Measurements from ENCODE around the gene CSGALNACT2.
"Not testable (repeated sequence)": the region's sequence is repeated elsewhere in the genome, so short reads cannot be mapped to it uniquely, and the experiment has no call there.

CSGALNACT2 gene

DNA sequence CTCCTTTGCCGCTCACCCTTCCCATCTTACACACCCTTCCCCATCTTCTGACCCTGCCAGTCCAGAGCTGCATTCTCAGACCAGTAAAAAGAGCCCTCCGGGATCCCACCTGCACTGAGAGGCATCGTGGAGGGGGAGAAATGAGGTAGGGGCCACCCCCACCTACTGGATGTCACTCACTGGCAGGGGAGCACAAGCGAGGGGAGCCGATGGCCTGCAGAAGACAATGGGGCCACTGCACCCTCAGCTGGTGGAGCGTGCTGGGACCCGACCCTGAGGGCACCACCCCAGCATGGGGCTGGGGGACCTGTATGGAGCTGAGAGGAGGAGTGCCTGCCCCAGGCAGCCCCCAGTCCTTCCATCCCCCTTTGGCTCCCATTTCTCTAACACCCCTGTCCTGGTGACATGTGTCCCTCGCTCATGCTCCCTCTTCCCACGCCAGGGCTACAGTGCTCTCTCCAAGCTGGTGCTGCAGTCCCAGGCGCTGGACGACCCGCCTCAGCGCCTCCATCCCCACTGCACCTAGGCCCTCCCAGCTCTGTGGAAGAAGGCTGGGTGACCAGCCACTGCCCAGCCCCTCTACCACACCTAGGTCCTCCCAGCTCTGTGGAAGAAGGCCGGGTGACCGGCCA is 78.8 kb downstream of the CSGALNACT2 start:
- no peak for DNase-seq (ENCODE audit: low read depth)

GRCh38 chr10:43217563-43218205 is 79.4 kb downstream of the CSGALNACT2 start:
- DNase-seq (ENCODE audit: low read depth) = no peak

GRCh38 chr10:43218206-43218950 is 80.1 kb downstream of the CSGALNACT2 start:
- no peak for DNase-seq (ENCODE audit: low read depth)

- DNase-seq (ENCODE audit: low read depth) = no peak
These were observed 80.9 kb downstream of the CSGALNACT2 start for GRCh38 chr10:43218951-43219837.

DNA sequence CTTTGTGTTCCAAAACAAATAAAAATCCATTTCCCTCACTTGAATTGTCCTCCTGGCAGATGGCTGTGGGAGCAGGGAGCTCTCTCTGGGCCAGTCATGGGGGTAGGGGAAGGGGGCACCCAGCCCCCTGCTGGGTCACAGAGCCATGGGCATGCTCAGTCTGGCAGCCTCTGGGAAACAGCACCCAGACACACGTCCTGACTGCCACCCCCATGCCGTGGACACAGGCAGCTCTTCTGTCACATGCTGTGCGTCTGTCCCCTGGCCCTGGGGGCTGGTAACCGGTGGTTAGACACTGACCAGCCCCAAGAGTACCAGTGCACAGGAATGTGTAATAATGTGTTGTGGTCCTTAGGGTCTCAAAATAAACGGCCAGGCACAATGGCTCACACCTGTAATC is 81.6 kb downstream of the CSGALNACT2 start:
- DNase-seq (ENCODE audit: low read depth) = no peak

GRCh38 chr10:43220251-43220650 is 82.0 kb downstream of the CSGALNACT2 start:
- DNase-seq (ENCODE audit: low read depth) = not testable (repeated sequence)

DNA sequence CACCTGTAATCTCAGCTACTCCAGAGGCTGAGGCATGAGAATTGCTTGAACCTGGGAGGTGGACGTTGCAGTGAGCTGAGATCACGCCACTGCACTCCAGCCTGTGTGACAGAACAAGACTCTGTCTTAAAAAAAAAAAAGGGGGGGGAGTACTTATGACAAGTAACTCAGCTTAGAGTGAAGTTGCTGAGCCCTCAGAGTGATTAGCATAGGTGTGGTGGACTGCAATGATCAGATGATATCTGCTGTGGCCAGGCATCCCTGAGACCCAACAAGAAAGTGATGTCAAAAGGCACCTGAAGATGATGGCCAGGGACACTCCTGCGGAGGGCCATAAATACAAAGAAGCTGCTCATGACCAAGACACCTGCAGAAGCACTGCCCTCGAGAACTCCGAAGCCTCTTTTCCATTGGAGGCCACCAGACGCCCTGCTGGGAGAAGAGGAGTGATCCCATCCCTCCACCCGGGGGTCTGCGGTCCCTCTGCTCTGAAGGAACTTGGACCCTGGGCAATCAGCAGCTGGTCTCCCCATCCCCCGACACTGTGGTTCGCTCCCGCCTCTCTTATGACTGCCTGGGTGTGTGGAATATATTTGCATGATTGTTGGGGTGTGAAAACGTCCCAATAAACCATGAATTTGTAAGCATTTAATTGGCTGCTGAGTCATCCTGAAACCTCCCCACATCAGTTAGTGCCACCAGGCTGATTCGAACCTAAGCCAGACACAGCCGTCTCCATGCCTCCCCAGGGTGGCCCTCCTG is 82.6 kb downstream of the CSGALNACT2 start:
- no peak for DNase-seq (ENCODE audit: low read depth)

DNA sequence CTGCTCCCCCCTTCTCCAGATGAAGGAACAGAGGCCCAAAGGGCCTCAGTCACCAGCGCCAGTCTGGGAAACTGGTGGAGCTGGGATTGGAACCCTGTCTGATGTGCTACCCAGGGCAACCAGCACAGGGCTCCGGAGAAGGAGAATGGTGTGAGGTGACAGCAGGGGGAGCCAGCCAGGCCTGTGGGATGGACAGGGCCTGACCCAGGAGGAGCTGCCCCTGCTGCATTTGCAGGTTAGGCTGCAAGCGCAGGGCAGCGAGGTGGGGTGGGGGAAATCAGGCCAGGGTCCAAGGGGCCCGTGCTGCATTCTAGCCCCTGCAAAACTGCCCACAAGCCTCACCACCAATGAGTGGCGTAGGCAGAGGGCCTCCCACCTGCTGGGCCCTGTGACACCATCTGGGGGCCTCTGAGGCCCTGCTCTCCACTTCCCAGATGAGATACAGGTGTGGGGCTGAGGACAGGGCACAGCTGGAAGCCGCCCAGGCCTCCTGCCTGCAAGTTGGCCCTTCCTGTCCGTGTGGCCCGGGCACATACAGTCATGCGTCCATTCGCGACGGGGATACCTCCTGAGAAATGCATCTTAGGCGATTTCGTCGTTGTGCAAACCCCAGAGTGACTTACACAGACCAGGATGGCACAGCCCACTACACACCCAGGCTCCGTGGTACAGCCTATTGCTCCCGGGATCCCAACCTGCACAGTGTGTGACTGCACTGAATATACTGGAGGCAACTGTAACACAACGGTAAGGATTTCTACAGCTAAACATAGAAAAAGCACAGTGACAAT is 83.4 kb downstream of the CSGALNACT2 start:
- DNase-seq (ENCODE audit: low read depth) = no peak

- DNase-seq (ENCODE audit: low read depth) = no peak
These were observed 84.0 kb downstream of the CSGALNACT2 start for GRCh38 chr10:43222210-43222720.

DNA sequence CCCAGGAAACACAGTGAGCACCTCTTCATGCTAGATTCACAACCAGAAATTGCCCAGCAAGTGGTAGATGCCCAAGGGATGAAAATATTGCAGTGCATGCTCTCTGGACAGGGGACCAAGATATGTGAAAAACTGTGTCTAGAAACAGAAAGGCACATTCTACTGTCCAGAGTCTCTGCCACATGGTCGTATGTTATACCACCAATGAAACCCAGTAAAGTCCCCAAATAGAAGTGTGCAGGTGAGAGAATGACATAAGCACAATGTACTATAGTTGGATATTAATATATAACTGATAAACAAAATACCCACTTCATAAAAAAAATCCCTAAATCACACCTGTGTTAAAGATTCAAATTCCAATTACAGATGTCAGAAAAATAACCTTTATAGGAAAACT is 84.8 kb downstream of the CSGALNACT2 start:
- no peak for DNase-seq (ENCODE audit: low read depth)

GRCh38 chr10:43224321-43224720 is 86.1 kb downstream of the CSGALNACT2 start:
- DNase-seq (ENCODE audit: low read depth) = no peak

DNA sequence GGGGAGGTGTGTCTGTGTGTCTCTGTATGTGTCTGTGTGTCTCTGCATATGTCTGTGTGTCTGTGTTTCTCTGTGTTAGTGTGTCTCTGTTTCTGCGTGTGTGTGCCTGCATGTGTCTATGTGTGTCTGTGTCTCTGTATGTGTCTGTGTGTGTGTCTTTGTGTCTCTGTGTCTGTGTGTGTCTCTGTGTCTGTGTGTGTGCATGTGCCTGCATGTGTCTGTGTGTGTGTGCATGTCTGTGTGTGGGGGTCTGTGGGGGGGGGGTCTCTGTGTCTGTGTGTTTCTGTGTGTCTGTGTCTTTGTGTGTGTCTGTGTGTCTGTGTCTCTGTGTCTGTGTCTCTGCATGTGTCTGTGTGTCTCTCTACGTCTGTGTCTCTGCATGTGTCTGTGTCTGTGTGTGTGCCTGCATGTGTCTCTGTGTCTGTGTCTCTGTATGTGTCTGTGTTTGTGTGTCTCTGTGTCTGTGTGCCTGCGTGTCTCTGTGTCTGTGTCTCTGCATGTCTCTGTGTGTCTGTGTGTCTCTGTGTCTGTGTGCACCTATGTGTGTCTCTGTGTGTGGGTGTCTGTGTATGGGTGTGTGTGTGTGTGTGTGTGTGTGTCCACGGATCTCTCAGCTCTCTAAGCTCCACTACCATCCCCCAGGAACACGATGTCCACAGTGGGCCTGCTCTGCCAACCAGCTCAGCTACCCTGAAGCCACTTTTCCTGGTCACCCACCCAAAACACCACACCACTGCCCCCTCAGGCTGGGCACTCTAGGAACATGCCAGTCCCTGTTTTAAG is 87.0 kb downstream of the CSGALNACT2 start:
- DNase-seq (ENCODE audit: low read depth) = no peak

DNA sequence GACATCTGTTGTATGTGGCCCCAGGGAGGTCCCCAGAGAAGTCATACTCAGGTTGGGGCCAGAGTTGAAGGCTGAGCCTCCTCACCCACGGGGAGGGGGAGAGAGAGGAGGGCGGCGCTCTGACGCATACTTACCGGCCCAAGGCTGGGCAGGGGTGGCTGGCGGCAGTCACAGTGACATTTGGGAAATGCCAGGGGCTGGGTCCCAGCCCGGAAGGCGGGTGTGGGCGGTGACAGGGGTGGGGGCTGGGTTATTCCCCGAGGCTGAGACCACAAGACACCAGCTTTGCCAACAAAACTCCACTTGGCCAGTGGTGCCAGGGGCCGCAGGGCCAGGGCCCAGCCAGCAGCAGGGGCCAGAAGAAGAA is 87.5 kb downstream of the CSGALNACT2 start:
- DNase-seq (ENCODE audit: low read depth) = no peak

GRCh38 chr10:43226441-43226840 is 88.2 kb downstream of the CSGALNACT2 start:
- DNase-seq (ENCODE audit: low read depth) = no peak

GRCh38 chr10:43226851-43227845 is 88.9 kb downstream of the CSGALNACT2 start:
- no peak for DNase-seq (ENCODE audit: low read depth)

DNA sequence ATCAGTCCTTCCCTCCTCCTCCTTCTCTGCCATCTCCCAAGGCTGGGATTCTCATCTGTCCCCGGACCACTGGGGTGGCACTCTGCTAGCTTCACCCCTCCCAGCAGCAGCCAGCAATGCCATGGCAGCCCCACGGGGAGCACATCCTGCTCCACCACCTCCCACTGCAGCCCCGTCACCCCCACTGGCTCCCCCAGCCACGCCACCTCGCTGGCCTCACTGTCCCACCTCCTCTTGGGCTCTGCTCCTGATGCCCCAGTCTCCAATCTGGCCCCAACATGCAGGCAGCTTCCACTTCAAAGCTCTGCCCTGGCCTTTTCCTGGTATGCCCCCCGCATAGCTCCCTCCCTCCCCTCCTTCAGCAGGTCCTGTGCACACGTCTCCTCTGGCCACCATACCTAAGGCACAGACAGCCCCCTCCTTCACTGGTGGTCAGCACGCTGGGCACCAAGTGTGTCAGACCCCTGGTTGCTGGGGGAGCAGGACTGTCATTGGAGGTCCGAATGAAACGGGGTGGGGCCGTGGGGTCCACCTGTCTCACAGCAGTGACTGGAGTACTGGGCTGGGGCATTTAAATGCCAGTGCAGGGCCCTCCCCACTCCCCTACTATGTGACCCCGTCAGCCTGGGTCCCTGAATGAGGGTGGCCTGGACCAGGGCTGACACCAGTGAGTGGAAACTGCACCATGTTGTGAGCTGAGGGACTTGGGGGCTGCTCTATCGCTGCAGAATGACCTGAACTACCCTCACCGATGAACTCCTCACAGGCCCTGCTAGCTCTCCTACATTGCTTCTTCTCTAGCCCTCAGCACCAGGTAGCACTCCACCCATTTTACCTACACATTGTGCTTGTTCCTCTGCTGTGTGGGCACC is 89.9 kb downstream of the CSGALNACT2 start:
- no peak for DNase-seq (ENCODE audit: low read depth)

DNA sequence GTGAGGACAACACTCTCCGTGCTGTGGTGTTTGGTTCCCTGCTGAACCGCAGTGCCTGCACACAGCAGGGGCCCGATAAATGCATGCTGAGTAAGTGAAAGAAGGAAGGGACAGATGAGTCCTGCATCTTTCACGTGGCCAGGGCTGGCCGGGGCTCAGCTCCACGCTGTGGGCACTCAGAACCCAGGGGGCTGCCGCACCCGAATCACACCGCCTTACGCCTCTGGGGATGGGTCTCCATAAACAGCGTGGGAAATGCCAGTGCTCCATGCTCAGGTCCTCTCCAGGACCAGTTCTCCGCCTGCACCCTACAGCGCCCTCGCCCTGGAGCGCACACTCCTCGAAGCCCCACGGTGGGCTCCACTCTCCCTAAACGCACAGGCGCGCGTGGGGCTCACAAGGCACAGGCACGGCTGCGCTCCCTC is 90.5 kb downstream of the CSGALNACT2 start:
- DNase-seq (ENCODE audit: low read depth) = no peak

All from stimulated activated CD8-positive, alpha-beta memory T cell treated with anti-CD3 and anti-CD28 coated beads, Interleukin-12 subunit alpha, Interleukin-12 subunit beta, amount 100 ng/mL, for 1 hour (primary cell).